ENCODE results near the gene TNFRSF25. TPM values are rescaled to one million over a fixed set of nuclear protein-coding genes. Genes with fewer than 3 reads are reported as not detected.

Gene TNFRSF25
- total and polyA plus RNA-seq, 2 experiments from 2014 or later: 13.6 to 25.3 TPM

DNA sequence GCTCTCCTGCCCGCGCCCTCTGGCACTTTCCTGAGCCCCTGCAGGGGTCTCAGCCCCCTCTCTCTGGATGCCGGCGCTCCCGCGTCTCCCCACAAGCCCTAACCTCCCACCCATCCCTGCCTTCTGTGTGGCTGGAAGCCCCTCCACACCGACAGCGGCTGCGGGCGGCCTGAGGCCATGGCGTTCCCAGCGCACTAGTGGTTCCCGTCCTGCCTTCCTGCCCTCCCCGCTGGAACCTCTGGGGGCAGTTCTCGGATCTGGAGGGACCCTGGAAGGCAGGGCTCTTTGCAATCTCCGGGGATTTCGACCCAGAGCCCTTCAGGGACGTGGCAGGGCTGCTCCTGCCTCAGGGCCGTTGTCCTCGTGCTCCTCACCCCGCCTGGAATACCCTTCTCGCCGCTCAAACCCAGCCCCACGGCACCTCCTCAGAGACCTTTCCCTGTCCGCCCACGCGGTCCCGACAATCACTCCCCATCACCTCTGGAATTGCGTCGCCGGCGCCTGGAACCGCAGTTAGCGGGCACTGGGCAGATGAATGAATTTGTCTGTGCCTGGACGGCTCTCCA is 41.9 kb downstream of the TNFRSF25 start:
- Histone ChIP-seq H3K4me3 (peak overlapping the region; percentile 51), H3K4me2 (peak overlapping the region; percentile 80), H3K79me2 (replicated peaks; ENCODE audit: insufficient read depth) (no peaks in the 10 kb centered on the region), H3K9me2 (ENCODE audit: insufficient read depth) (no peaks in the 10 kb centered on the region), H3F3A (replicated peaks; ENCODE audit: low read depth) (peaks cover 22% of the 10 kb centered on the region), H2AFZ (peak overlapping the region; percentile 91), H3K4me1 (ENCODE audit: insufficient read depth) (peaks cover 7% of the 10 kb centered on the region; the same call in 1 of the 2 replicates), H3K36me3 (ENCODE audit: insufficient read depth) (no peaks in the 10 kb centered on the region), H4K20me1 (replicated peaks; ENCODE audit: insufficient read depth) (no peaks in the 10 kb centered on the region), H3K27ac (ENCODE audit: low read depth) (no peak overlapping the region), H3K27me3 (ENCODE audit: insufficient read depth) (peaks cover 83% of the 10 kb centered on the region)
- H3K36me3 Mint-ChIP-seq (ENCODE audit: low read depth): no peaks in the 10 kb centered on the region
- H3K4me3 Mint-ChIP-seq: peak overlapping the region; percentile 57
- no peak overlapping the region for H3K27ac Mint-ChIP-seq
- ATAC-seq (peak; percentile 21), DNase-seq (ENCODE audit: low spot score) (peak; percentile 78)
- no peaks in the 10 kb centered on the region for H3K9me3 Mint-ChIP-seq
- TF ChIP-seq EZH2 (IDR thresholded peaks at IDR 0.05; ENCODE audit: low read depth, unreplicated experiment) (peak; percentile 68), JUNB (IDR thresholded peaks at IDR 0.05; ENCODE audit: unreplicated experiment) (no peak)
- peaks cover 77% of the 10 kb centered on the region for H3K27me3 Mint-ChIP-seq (ENCODE audit: insufficient read depth, low read depth, poor library complexity)
- H3K4me1 Mint-ChIP-seq: peaks cover 10% of the 10 kb centered on the region; the same call in 2 of the 3 replicates

DNA sequence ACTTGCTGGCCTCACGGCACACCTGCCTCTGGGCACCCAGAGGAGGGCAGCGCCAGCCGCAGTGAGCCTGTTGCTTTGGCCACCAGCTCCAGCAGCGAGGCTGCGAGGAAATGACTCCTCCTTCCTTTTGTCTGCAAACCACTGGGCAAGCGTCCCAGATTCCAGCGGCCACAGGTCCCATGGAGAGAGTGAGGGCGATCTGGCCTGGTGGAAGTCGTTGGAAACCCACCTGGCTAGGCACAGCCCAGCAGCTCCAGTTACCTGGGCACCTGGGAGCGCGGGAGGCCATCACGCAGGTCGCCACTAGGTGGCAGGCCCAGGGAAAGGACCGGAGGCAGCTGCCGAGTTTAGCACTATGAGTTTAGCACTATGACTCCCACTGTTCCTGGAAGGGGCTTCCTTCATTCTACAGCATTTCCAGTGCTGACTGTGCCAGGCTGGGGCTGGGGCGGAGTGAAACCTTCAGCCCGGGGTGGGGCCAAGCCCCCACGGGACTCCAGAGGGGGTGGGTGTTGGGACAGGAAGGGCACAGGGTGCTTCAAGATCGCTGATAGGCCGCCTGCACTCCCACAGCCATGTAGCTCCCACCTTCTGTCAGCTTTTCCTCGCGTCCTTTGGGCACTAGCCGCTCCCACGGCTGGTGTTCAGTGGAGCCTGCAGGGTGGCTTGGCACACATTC is 42.5 kb downstream of the TNFRSF25 start:
- DNase-seq (ENCODE audit: low spot score) (peak; percentile 94), ATAC-seq (peak; percentile 52)
- Histone ChIP-seq H3K36me3 (ENCODE audit: insufficient read depth) (no peaks in the 10 kb centered on the region), H3F3A (replicated peaks; ENCODE audit: low read depth) (peaks cover 22% of the 10 kb centered on the region), H3K4me1 (ENCODE audit: insufficient read depth) (peaks cover 7% of the 10 kb centered on the region; the same call in 1 of the 2 replicates), H3K4me2 (peak overlapping the region; percentile 80), H3K4me3 (peak overlapping the region; percentile 51), H3K27ac (ENCODE audit: low read depth) (no peak overlapping the region), H3K79me2 (replicated peaks; ENCODE audit: insufficient read depth) (no peaks in the 10 kb centered on the region), H3K9me2 (ENCODE audit: insufficient read depth) (no peaks in the 10 kb centered on the region), H4K20me1 (replicated peaks; ENCODE audit: insufficient read depth) (no peaks in the 10 kb centered on the region), H2AFZ (peak overlapping the region; percentile 91), H3K27me3 (ENCODE audit: insufficient read depth) (peaks cover 89% of the 10 kb centered on the region)
- Mint-ChIP-seq H3K27me3 (ENCODE audit: insufficient read depth, low read depth, poor library complexity) (peaks cover 81% of the 10 kb centered on the region), H3K4me1 (peaks cover 8% of the 10 kb centered on the region; the same call in 2 of the 3 replicates), H3K36me3 (ENCODE audit: low read depth) (no peaks in the 10 kb centered on the region), H3K4me3 (peak overlapping the region; percentile 57), H3K27ac (no peak overlapping the region), H3K9me3 (no peaks in the 10 kb centered on the region)
- TF ChIP-seq, protein P1, sequence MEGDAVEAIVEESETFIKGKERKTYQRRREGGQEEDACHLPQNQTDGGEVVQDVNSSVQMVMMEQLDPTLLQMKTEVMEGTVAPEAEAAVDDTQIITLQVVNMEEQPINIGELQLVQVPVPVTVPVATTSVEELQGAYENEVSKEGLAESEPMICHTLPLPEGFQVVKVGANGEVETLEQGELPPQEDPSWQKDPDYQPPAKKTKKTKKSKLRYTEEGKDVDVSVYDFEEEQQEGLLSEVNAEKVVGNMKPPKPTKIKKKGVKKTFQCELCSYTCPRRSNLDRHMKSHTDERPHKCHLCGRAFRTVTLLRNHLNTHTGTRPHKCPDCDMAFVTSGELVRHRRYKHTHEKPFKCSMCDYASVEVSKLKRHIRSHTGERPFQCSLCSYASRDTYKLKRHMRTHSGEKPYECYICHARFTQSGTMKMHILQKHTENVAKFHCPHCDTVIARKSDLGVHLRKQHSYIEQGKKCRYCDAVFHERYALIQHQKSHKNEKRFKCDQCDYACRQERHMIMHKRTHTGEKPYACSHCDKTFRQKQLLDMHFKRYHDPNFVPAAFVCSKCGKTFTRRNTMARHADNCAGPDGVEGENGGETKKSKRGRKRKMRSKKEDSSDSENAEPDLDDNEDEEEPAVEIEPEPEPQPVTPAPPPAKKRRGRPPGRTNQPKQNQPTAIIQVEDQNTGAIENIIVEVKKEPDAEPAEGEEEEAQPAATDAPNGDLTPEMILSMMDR (conservative IDR thresholded peaks at IDR 0.05; ENCODE audit: low read depth in 2 of 2): peak; percentile 80 to 90
- TF ChIP-seq NANOG (IDR thresholded peaks at IDR 0.05; ENCODE audit: borderline replicate concordance): no peak

DNA sequence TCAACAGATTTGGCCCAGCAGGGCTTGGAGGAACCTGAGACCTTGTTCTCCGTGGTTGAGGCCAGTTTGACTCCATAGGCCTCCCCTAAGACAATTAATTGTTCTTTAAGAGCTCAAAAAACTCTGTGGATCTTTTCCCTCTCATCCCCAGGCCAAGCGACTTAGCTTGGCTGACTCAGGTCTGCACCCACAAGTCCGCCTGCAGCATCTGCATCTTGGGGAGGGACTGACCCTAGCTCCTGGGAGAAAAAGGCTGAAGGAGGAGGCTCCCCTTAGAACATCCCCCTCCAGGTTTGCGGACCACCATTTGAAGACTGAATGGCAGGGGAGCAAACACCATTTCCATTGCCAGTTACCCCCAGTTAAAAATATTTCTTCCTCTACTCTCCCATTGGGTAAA is 44.7 kb downstream of the TNFRSF25 start:
- Histone ChIP-seq H3K4me3 (no peak overlapping the region), H2AFZ (no peak overlapping the region), H3K9me2 (ENCODE audit: insufficient read depth) (no peaks in the 10 kb centered on the region), H3K36me3 (ENCODE audit: insufficient read depth) (no peaks in the 10 kb centered on the region), H3K27ac (ENCODE audit: low read depth) (no peak overlapping the region), H3K4me1 (ENCODE audit: insufficient read depth) (peaks cover 7% of the 10 kb centered on the region; the same call in 1 of the 2 replicates), H3K27me3 (ENCODE audit: insufficient read depth) (peaks cover 100% of the 10 kb centered on the region), H3K79me2 (replicated peaks; ENCODE audit: insufficient read depth) (no peaks in the 10 kb centered on the region), H4K20me1 (replicated peaks; ENCODE audit: insufficient read depth) (peaks cover 8% of the 10 kb centered on the region; the same call in 1 of the 2 replicates), H3K4me2 (no peak overlapping the region), H3F3A (replicated peaks; ENCODE audit: low read depth) (peaks cover 22% of the 10 kb centered on the region)
- Mint-ChIP-seq H3K27me3 (ENCODE audit: insufficient read depth, low read depth, poor library complexity) (peaks cover 91% of the 10 kb centered on the region), H3K36me3 (ENCODE audit: low read depth) (no peaks in the 10 kb centered on the region), H3K4me1 (peaks cover 6% of the 10 kb centered on the region; the same call in 2 of the 3 replicates), H3K27ac (no peak overlapping the region), H3K9me3 (no peaks in the 10 kb centered on the region), H3K4me3 (no peak overlapping the region)
- ATAC-seq (no peak), DNase-seq (ENCODE audit: low spot score) (no peak)
- TF ChIP-seq, protein P2, sequence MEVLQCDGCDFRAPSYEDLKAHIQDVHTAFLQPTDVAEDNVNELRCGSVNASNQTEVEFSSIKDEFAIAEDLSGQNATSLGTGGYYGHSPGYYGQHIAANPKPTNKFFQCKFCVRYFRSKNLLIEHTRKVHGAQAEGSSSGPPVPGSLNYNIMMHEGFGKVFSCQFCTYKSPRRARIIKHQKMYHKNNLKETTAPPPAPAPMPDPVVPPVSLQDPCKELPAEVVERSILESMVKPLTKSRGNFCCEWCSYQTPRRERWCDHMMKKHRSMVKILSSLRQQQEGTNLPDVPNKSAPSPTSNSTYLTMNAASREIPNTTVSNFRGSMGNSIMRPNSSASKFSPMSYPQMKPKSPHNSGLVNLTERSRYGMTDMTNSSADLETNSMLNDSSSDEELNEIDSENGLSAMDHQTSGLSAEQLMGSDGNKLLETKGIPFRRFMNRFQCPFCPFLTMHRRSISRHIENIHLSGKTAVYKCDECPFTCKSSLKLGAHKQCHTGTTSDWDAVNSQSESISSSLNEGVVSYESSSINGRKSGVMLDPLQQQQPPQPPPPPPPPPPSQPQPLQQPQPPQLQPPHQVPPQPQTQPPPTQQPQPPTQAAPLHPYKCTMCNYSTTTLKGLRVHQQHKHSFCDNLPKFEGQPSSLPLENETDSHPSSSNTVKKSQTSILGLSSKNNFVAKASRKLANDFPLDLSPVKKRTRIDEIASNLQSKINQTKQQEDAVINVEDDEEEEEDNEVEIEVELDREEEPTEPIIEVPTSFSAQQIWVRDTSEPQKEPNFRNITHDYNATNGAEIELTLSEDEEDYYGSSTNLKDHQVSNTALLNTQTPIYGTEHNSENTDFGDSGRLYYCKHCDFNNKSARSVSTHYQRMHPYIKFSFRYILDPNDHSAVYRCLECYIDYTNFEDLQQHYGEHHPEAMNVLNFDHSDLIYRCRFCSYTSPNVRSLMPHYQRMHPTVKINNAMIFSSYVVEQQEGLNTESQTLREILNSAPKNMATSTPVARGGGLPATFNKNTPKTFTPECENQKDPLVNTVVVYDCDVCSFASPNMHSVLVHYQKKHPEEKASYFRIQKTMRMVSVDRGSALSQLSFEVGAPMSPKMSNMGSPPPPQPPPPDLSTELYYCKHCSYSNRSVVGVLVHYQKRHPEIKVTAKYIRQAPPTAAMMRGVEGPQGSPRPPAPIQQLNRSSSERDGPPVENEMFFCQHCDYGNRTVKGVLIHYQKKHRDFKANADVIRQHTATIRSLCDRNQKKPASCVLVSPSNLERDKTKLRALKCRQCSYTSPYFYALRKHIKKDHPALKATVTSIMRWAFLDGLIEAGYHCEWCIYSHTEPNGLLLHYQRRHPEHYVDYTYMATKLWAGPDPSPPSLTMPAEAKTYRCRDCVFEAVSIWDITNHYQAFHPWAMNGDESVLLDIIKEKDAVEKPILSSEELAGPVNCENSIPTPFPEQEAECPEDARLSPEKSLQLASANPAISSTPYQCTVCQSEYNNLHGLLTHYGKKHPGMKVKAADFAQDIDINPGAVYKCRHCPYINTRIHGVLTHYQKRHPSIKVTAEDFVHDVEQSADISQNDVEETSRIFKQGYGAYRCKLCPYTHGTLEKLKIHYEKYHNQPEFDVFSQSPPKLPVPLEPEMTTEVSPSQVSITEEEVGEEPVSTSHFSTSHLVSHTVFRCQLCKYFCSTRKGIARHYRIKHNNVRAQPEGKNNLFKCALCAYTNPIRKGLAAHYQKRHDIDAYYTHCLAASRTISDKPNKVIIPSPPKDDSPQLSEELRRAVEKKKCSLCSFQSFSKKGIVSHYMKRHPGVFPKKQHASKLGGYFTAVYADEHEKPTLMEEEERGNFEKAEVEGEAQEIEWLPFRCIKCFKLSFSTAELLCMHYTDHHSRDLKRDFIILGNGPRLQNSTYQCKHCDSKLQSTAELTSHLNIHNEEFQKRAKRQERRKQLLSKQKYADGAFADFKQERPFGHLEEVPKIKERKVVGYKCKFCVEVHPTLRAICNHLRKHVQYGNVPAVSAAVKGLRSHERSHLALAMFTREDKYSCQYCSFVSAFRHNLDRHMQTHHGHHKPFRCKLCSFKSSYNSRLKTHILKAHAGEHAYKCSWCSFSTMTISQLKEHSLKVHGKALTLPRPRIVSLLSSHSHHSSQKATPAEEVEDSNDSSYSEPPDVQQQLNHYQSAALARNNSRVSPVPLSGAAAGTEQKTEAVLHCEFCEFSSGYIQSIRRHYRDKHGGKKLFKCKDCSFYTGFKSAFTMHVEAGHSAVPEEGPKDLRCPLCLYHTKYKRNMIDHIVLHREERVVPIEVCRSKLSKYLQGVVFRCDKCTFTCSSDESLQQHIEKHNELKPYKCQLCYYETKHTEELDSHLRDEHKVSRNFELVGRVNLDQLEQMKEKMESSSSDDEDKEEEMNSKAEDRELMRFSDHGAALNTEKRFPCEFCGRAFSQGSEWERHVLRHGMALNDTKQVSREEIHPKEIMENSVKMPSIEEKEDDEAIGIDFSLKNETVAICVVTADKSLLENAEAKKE (CRISPR knock-in tag; IDR thresholded peaks at IDR 0.05): no peak
- TF ChIP-seq STAT1 (IDR thresholded peaks at IDR 0.05; ENCODE audit: unreplicated experiment): no peak
- TF ChIP-seq NANOG (IDR thresholded peaks at IDR 0.05; ENCODE audit: borderline replicate concordance): no peak

Measured in GM23338 (cell line).